ENCODE measurements around the gene PCOLCE2. TPM values are rescaled to one million over a fixed set of nuclear protein-coding genes. Genes with fewer than 3 reads are reported as not detected.

PCOLCE2 gene
- total RNA-seq, 1 experiment from 2014 or later = 13.5 TPM

DNA sequence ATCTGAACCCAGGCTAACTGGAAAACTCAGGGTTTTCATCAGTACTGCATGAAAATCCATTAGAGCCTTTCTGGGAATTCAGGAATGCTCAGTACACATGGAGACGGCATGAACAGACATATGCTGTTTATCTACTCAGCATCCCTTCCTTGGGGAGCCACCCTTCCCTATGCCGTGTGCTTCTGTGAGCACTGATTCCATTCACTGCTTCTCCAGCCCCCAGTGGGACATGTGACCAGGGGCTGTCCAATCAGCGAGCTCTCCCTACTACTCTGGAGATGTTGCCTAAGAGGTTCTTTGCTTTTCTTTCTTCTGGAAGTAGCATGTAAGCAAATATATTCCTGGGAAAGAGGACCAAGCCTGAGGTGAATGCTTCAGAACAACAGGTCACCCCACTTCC is 5.6 kb upstream of the PCOLCE2 start:
- POLR2A ChIA-PET = no interaction called here
- DNase-seq (ENCODE audit: low spot score) (no peak), ATAC-seq (no peak; the same call in 1 of the 2 replicates)
- Mint-ChIP-seq H3K4me3 (no peak overlapping the region), H3K27ac (no peak overlapping the region), H3K9me3 (peaks cover 7% of the 10 kb centered on the region), H3K36me3 (no peaks in the 10 kb centered on the region; the same call in 1 of the 2 replicates), H3K4me1 (peaks cover 5% of the 10 kb centered on the region), H3K27me3 (ENCODE audit: low read depth) (peaks cover 14% of the 10 kb centered on the region)
- CTCF ChIA-PET = interaction anchor here (1.1 to 1.6 kb wide), 2 partner anchors 66 to 103 kb away, joined by 3 to 6 read pairs; no protein-coding TSS in a partner anchor
- TF ChIP-seq, protein P1, sequence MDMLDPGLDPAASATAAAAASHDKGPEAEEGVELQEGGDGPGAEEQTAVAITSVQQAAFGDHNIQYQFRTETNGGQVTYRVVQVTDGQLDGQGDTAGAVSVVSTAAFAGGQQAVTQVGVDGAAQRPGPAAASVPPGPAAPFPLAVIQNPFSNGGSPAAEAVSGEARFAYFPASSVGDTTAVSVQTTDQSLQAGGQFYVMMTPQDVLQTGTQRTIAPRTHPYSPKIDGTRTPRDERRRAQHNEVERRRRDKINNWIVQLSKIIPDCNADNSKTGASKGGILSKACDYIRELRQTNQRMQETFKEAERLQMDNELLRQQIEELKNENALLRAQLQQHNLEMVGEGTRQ (CRISPR knock-in tag; IDR thresholded peaks at IDR 0.05) = peak; percentile 80
- TF ChIP-seq, protein P2, sequence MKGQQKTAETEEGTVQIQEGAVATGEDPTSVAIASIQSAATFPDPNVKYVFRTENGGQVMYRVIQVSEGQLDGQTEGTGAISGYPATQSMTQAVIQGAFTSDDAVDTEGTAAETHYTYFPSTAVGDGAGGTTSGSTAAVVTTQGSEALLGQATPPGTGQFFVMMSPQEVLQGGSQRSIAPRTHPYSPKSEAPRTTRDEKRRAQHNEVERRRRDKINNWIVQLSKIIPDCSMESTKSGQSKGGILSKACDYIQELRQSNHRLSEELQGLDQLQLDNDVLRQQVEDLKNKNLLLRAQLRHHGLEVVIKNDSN (CRISPR knock-in tag; IDR thresholded peaks at IDR 0.05) = peak; percentile 66
- TF ChIP-seq JAZF1 (CRISPR knock-in tag; IDR thresholded peaks at IDR 0.05) (no peak), TP53 (CRISPR knock-in tag; IDR thresholded peaks at IDR 0.05) (no peak), RELA (CRISPR knock-in tag; IDR thresholded peaks at IDR 0.05; ENCODE audit: borderline replicate concordance) (no peak), ZNF671 (CRISPR knock-in tag; IDR thresholded peaks at IDR 0.05) (no peak), ELF4 (CRISPR knock-in tag; IDR thresholded peaks at IDR 0.05; ENCODE audit: low read depth) (no peak)
- TF ChIP-seq, protein P3, sequence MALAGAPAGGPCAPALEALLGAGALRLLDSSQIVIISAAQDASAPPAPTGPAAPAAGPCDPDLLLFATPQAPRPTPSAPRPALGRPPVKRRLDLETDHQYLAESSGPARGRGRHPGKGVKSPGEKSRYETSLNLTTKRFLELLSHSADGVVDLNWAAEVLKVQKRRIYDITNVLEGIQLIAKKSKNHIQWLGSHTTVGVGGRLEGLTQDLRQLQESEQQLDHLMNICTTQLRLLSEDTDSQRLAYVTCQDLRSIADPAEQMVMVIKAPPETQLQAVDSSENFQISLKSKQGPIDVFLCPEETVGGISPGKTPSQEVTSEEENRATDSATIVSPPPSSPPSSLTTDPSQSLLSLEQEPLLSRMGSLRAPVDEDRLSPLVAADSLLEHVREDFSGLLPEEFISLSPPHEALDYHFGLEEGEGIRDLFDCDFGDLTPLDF (CRISPR knock-in tag; IDR thresholded peaks at IDR 0.05) = no peak

DNA sequence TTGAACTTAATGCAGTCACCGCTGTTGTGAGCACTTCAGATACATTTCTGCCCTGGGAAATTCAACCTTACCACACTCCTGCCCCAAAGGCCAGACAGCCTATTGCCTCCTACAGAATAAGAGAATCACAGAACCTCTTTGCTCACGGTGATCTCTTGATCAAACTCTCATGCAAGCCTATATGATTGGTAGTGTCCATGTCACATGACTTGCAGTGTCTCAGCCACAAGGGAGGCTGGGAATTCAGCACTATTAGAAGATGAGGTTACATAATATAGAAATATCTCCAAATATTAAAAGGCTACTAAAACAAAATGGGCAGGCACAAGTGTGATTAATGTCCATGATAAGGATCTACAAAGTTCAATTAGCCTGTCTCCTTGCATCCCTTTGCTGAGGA is 3.8 kb upstream of the PCOLCE2 start:
- TF ChIP-seq ESRRA (CRISPR knock-in tag; IDR thresholded peaks at IDR 0.05; ENCODE audit: borderline replicate concordance) (no peak), IRF2 (CRISPR knock-in tag; IDR thresholded peaks at IDR 0.05; ENCODE audit: borderline replicate concordance, low read depth) (no peak), NFYB (CRISPR knock-in tag; conservative IDR thresholded peaks at IDR 0.05; ENCODE audit: low read depth) (no peak)
- TF ChIP-seq, protein P4, sequence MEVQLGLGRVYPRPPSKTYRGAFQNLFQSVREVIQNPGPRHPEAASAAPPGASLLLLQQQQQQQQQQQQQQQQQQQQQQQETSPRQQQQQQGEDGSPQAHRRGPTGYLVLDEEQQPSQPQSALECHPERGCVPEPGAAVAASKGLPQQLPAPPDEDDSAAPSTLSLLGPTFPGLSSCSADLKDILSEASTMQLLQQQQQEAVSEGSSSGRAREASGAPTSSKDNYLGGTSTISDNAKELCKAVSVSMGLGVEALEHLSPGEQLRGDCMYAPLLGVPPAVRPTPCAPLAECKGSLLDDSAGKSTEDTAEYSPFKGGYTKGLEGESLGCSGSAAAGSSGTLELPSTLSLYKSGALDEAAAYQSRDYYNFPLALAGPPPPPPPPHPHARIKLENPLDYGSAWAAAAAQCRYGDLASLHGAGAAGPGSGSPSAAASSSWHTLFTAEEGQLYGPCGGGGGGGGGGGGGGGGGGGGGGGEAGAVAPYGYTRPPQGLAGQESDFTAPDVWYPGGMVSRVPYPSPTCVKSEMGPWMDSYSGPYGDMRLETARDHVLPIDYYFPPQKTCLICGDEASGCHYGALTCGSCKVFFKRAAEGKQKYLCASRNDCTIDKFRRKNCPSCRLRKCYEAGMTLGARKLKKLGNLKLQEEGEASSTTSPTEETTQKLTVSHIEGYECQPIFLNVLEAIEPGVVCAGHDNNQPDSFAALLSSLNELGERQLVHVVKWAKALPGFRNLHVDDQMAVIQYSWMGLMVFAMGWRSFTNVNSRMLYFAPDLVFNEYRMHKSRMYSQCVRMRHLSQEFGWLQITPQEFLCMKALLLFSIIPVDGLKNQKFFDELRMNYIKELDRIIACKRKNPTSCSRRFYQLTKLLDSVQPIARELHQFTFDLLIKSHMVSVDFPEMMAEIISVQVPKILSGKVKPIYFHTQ (CRISPR knock-in tag; IDR thresholded peaks at IDR 0.05) = no peak
- TF ChIP-seq, protein P5, sequence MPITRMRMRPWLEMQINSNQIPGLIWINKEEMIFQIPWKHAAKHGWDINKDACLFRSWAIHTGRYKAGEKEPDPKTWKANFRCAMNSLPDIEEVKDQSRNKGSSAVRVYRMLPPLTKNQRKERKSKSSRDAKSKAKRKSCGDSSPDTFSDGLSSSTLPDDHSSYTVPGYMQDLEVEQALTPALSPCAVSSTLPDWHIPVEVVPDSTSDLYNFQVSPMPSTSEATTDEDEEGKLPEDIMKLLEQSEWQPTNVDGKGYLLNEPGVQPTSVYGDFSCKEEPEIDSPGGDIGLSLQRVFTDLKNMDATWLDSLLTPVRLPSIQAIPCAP (CRISPR knock-in tag; IDR thresholded peaks at IDR 0.05) = no peak
- Mint-ChIP-seq H3K27ac (no peak overlapping the region), H3K27me3 (ENCODE audit: low read depth) (peaks cover 21% of the 10 kb centered on the region), H3K4me1 (peaks cover 12% of the 10 kb centered on the region), H3K9me3 (no peaks in the 10 kb centered on the region), H3K36me3 (no peaks in the 10 kb centered on the region), H3K4me3 (no peak overlapping the region)
- DNase-seq (ENCODE audit: low spot score) (no peak), ATAC-seq (no peak)
- CTCF ChIA-PET = interaction anchor here (1.8 kb wide), 1 partner anchor 64 kb away, joined by 5 read pairs; no protein-coding TSS in a partner anchor
- POLR2A ChIA-PET = no interaction called here

DNA sequence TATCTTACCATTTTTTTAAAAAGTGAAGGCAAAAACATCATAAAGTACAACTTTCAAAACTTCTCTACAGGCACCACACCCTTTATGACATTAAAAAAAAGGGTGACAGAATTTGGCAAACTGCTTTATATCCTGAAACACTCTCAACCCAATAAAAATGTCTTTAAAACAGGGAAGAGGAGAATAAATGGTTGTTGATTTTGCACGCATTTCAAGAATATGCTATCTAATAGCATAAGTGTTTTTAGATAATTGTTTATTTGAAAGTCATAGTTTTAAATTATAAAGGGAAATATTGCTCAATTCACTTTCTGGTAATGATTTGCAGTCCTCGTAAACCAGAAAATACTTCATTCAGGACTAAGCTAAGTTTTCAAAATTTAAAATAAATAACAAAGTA is 1.7 kb upstream of the PCOLCE2 start:
- Mint-ChIP-seq H3K9me3 (no peaks in the 10 kb centered on the region), H3K4me1 (peaks cover 21% of the 10 kb centered on the region), H3K36me3 (no peaks in the 10 kb centered on the region), H3K4me3 (no peak overlapping the region), H3K27ac (no peak overlapping the region), H3K27me3 (ENCODE audit: low read depth) (peaks cover 21% of the 10 kb centered on the region)
- ATAC-seq (no peak), DNase-seq (ENCODE audit: low spot score) (no peak)
- ChIA-PET POLR2A (no interaction called here), CTCF (interaction anchor here (1.0 to 1.8 kb wide), 2 partner anchors 24 to 62 kb away, joined by 4 to 5 read pairs; no protein-coding TSS in a partner anchor)
- no peak for TF ChIP-seq OVOL2 (CRISPR knock-in tag; IDR thresholded peaks at IDR 0.05; ENCODE audit: borderline replicate concordance)
- TF ChIP-seq SMAD4 (CRISPR knock-in tag; IDR thresholded peaks at IDR 0.05) = no peak
- TF ChIP-seq MYBL2 (CRISPR knock-in tag; IDR thresholded peaks at IDR 0.05) = no peak
- TF ChIP-seq, protein P6, sequence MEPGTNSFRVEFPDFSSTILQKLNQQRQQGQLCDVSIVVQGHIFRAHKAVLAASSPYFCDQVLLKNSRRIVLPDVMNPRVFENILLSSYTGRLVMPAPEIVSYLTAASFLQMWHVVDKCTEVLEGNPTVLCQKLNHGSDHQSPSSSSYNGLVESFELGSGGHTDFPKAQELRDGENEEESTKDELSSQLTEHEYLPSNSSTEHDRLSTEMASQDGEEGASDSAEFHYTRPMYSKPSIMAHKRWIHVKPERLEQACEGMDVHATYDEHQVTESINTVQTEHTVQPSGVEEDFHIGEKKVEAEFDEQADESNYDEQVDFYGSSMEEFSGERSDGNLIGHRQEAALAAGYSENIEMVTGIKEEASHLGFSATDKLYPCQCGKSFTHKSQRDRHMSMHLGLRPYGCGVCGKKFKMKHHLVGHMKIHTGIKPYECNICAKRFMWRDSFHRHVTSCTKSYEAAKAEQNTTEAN (CRISPR knock-in tag; IDR thresholded peaks at IDR 0.05) = no peak
- TF ChIP-seq NR3C1 (CRISPR knock-in tag; conservative IDR thresholded peaks at IDR 0.05; ENCODE audit: low read depth) = no peak
